Prostate gland (tissue), 2 donors: ENCODE results near the gene LDB3.

ENCODE experiments used
- CTCF ChIP-seq, 4 experiments: fragments of 200-600 bp in 2 of 4; fragments of 450-650 bp in 2 of 4; sonication (generic) in 2 of 4; IDR thresholded peaks; 1 replicate in 3 of 4; 2 replicates in 1 of 4; pipeline ENCODE4 v1.5.1; 2016 to 2019; ENCODE audit warnings: antibody characterized with exemption in 4 of 4, mild to moderate bottlenecking in 2 of 4, moderate library complexity in 2 of 4
- POLR2A ChIP-seq: fragments of 450-650 bp; IDR thresholded peaks from one replicate; pipeline ENCODE4 v1.6.1; 2016; ENCODE audit warnings: antibody characterized with exemption, mild to moderate bottlenecking
- POLR2AphosphoS5 ChIP-seq: sonication (generic); formaldehyde crosslinking; IDR thresholded peaks from one replicate; pipeline ENCODE4 v1.6.1; 2017; ENCODE audit warnings: antibody characterized with exemption

- TF ChIP-seq POLR2A (no peak), CTCF (IDR thresholded peaks at IDR 0.05) (no peak), POLR2AphosphoS5 (no peak)
Measured at GRCh38 chr10:86752311-86752710, 84.0 kb downstream of the LDB3 start.
